Chondrocyte (in vitro differentiated cells): ENCODE results near the gene PHLDA2. TPM values are rescaled to one million over a fixed set of nuclear protein-coding genes. Genes with fewer than 3 reads are reported as not detected.

Experiments
- DNase-seq: peaks from one replicate; pipeline ENCODE4 v3.0.0; 2021; ENCODE audit warnings: mixed read lengths, low spot score
- H3K27ac Mint-ChIP-seq: one replicate; pipeline ENCODE4 v1.8.0; 2021; ENCODE audit warnings: mild to moderate bottlenecking, moderate library complexity, mixed read lengths; ENCODE audit not compliant: unreplicated experiment
- H3K27me3 Mint-ChIP-seq: 2 replicates; pipeline ENCODE4 v1.8.0; 2021; ENCODE audit warnings: low read depth, mixed read lengths
- H3K36me3 Mint-ChIP-seq: 2 replicates; pipeline ENCODE4 v1.8.0; 2021; ENCODE audit warnings: low read depth, mixed read lengths
- H3K4me1 Mint-ChIP-seq: 2 replicates; pipeline ENCODE4 v1.8.0; 2021; ENCODE audit warnings: low read depth, mild to moderate bottlenecking, mixed read lengths
- H3K4me3 Mint-ChIP-seq: one replicate; pipeline ENCODE4 v1.8.0; 2021; ENCODE audit warnings: mild to moderate bottlenecking, moderate library complexity, mixed read lengths; ENCODE audit not compliant: unreplicated experiment
- H3K9me3 Mint-ChIP-seq: 2 replicates; pipeline ENCODE4 v1.8.0; 2021; ENCODE audit warnings: low read depth, mixed read lengths
- CTCF ChIP-seq: fragments of 200-600 bp; sonication (generic); IDR thresholded peaks from 2 replicates; pipeline ENCODE4 v1.5.0; 2021; ENCODE audit warnings: antibody characterized with exemption, mild to moderate bottlenecking, moderate library complexity
- total RNA-seq: library from RNA; stranded (reverse); gene quantifications from 3 replicates; pipeline ENCODE4 v1.2.1, GENCODE V29; 2021

The PHLDA2 gene
- total RNA-seq, 1 donor from 2014 or later = 64.4 TPM

GRCh38 chr11:2968341-2968900, 39.2 kb upstream of the PHLDA2 start:
- peaks cover 43% of the 10 kb centered on the region for H3K36me3 Mint-ChIP-seq
- no peak overlapping the region for H3K27ac Mint-ChIP-seq
- no peak overlapping the region for H3K4me3 Mint-ChIP-seq
- no peaks in the 10 kb centered on the region for H3K4me1 Mint-ChIP-seq
- no peak for DNase-seq
- H3K9me3 Mint-ChIP-seq = no peaks in the 10 kb centered on the region
- H3K27me3 Mint-ChIP-seq = no peaks in the 10 kb centered on the region
- TF ChIP-seq CTCF = no peak

- TF ChIP-seq CTCF = no peak
- no peak overlapping the region for H3K27ac Mint-ChIP-seq
- DNase-seq = no peak
- no peaks in the 10 kb centered on the region for H3K9me3 Mint-ChIP-seq
- H3K36me3 Mint-ChIP-seq = peaks cover 52% of the 10 kb centered on the region
- no peaks in the 10 kb centered on the region for H3K4me1 Mint-ChIP-seq
- no peaks in the 10 kb centered on the region for H3K27me3 Mint-ChIP-seq
- H3K4me3 Mint-ChIP-seq = no peak overlapping the region
Measured at GRCh38 chr11:2964782-2965181, 35.6 kb upstream of the PHLDA2 start.

- no peak for DNase-seq
- no peak for TF ChIP-seq CTCF
- Mint-ChIP-seq H3K36me3 (peaks cover 54% of the 10 kb centered on the region), H3K4me3 (no peak overlapping the region), H3K27ac (no peak overlapping the region), H3K9me3 (no peaks in the 10 kb centered on the region), H3K27me3 (no peaks in the 10 kb centered on the region), H3K4me1 (no peaks in the 10 kb centered on the region)
Measured at GRCh38 chr11:2963761-2964160, 34.5 kb upstream of the PHLDA2 start.

GRCh38 chr11:2963112-2963754, 34.0 kb upstream of the PHLDA2 start:
- Mint-ChIP-seq H3K27me3 (no peaks in the 10 kb centered on the region), H3K9me3 (no peaks in the 10 kb centered on the region), H3K4me3 (no peak overlapping the region), H3K4me1 (no peaks in the 10 kb centered on the region), H3K27ac (no peak overlapping the region), H3K36me3 (peaks cover 53% of the 10 kb centered on the region)
- no peak for TF ChIP-seq CTCF
- DNase-seq = no peak

- no peak for DNase-seq
- H3K27me3 Mint-ChIP-seq = no peaks in the 10 kb centered on the region
- H3K4me3 Mint-ChIP-seq = no peak overlapping the region
- no peaks in the 10 kb centered on the region for H3K4me1 Mint-ChIP-seq
- H3K27ac Mint-ChIP-seq = no peak overlapping the region
- no peak for TF ChIP-seq CTCF
- H3K9me3 Mint-ChIP-seq = no peaks in the 10 kb centered on the region
- peaks cover 47% of the 10 kb centered on the region for H3K36me3 Mint-ChIP-seq
Measured at GRCh38 chr11:2961080-2961479, 31.9 kb upstream of the PHLDA2 start.
